Measurements from ENCODE around the gene PTPN11. TPM values are rescaled to one million over a fixed set of nuclear protein-coding genes. Genes with fewer than 3 reads are reported as not detected.

PTPN11 gene
- 10 to 100 TPM; 84.7 to 85.3 TPM for total RNA-seq

GRCh38 chr12:112418608-112419296 lies at the start of gene PTPN11:
PTPN11 (plus strand) TSS chr12:112418947; CDS start chr12:112419112, 165 bp downstream.

GRCh38 chr12:112381883-112382796 lies 36.6 kb upstream of the PTPN11 start, which contains the start of gene HECTD4:
HECTD4 (minus strand) TSS chr12:112382431; CDS start chr12:112382128, 303 bp downstream.

DNA sequence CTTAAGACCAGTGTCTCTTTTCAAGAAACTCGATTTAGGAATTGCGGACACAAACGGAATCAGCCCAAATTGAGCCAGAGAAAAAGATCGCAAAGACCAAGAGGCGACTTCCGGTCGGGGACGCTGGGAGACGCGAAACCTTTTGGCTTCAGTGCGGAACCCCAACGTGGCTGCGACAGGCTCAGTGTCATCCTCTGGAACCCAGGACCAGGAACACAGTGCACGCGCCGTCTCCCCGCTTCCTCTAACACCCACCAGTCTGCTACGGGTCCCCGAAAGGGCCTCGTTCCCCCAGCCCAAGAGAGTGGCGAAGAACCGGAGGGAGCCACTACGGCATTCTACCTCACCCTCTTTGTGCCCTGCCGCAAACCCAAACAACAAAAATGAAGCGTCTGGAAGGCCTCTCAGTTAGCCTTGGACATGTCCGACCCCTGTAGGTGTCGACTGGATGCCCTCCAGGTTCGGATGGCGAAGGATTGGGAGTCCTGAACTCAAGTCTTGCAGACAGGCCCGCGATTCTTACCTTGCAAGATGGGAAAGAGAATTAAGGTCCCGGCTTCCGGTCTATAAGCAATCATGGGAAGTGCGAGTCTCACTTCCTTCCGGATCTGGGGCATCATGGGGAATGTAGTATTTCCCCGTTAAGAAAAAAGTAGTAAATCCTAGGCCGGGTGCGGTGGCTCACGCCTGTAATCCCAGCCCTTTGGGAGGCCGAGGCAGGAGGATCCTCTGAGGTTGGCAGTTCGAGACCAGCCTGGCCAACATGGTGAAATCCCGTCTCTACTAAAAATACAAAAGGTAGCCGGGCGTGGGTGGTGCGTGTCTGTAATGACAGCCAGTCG lies 9.5 kb upstream of the PTPN11 start, which contains the start of gene RPL6:
Gene RPL6, minus strand, starts transcription at position 542 of the 842 bp plus-strand sequence. CDS start 949 bp downstream, outside the sequence.

Other genes with a start within 250 kb of the PTPN11 start
- gene HECTD4, start 36.5 kb upstream of the PTPN11 start, total RNA-seq, result 10 to 100 TPM; 42.6 to 45.0 TPM
- gene RPL6, start 9.3 kb upstream of the PTPN11 start, total RNA-seq, result 1,000 to 10,000 TPM; 1,477 to 1,501 TPM